ENCODE data around the gene JUNB. TPM values are rescaled to one million over a fixed set of nuclear protein-coding genes. Genes with fewer than 3 reads are reported as not detected.

JUNB gene
- total RNA-seq, 1 experiment from 2014 or later: 194 TPM

- Histone ChIP-seq H3K4me1 (ENCODE audit: control insufficient read depth in 1 of 2, insufficient read depth in 2 of 2, low read length in 2 of 2) (peaks cover 53 to 80% of the 10 kb centered on the region in 2 experiments), H3K36me3 (ENCODE audit: control insufficient read depth in 1 of 2, insufficient read depth in 2 of 2, low read length in 2 of 2) (no peaks in the 10 kb centered on the region), H3K4me2 (ENCODE audit: low read length) (peak overlapping the region; percentile 85), H3K9me2 (ENCODE audit: insufficient read depth) (no peaks in the 10 kb centered on the region), H4K20me1 (ENCODE audit: insufficient read depth) (no peaks in the 10 kb centered on the region), H2AFZ (ENCODE audit: low read depth, low read length, poor library complexity, severe bottlenecking) (no peak overlapping the region), H3K9ac (ENCODE audit: low read length) (peak overlapping the region; percentile 78), H3K79me2 (ENCODE audit: insufficient read depth, low read length) (peaks cover 6% of the 10 kb centered on the region; the same call in 1 of the 2 replicates), H3K9me3 (ENCODE audit: control insufficient read depth in 1 of 2, insufficient read depth in 1 of 2, low read depth in 1 of 2, low read length in 2 of 2) (no peaks in the 10 kb centered on the region), H3K27me3 (ENCODE audit: insufficient read depth, low read length) (no peaks in the 10 kb centered on the region), H3K4me3 (replicated peaks in 1 of 2; ENCODE audit: low read depth in 1 of 2, low read length in 2 of 2) (peak overlapping the region; percentile 66 to 68), H3K27ac (ENCODE audit: low read depth, low read length) (peak overlapping the region; percentile 96)
- ChIA-PET RAD21 (ENCODE audit: low non-redundant PET in 1 of 2, low total read pairs in 2 of 2, uncharacterized antibody in 2 of 2, unreplicated experiment in 2 of 2) (interaction anchor here (0.6 to 2.7 kb wide), 5 partner anchors 10 to 18 kb away, joined by 3 to 15 read pairs (median 8); partner anchors contain the start of gene JUNB (in 1 of the 2)), POLR2A (interaction anchor here (1.3 to 8.8 kb wide), 2 partner anchors 13 to 15 kb away, joined by 6 to 172 read pairs; partner anchors contain the start of gene JUNB), CTCF (interaction anchor here (1.0 to 7.0 kb wide), 6 partner anchors 11 to 56 kb away, joined by 4 to 88 read pairs (median 44); partner anchors contain the start of genes JUNB and RTBDN)
- ATAC-seq (no peak), DNase-seq (ENCODE audit: low read depth, low spot score) (no peak)
- no peak for TF ChIP-seq RAD21 (IDR thresholded peaks at IDR 0.05; ENCODE audit: low read depth)
- no peak for TF ChIP-seq ELF1 (IDR thresholded peaks at IDR 0.05; ENCODE audit: borderline replicate concordance, low read depth)
- no peak for TF ChIP-seq ZFX (IDR thresholded peaks at IDR 0.05)
- TF ChIP-seq POLR2AphosphoS5 (IDR thresholded peaks at IDR 0.05; ENCODE audit: low read depth, low read length): no peak
- no peak for TF ChIP-seq SP1 (IDR thresholded peaks at IDR 0.05; ENCODE audit: low read depth)
- no peak for TF ChIP-seq JUND (IDR thresholded peaks at IDR 0.05)
- no peak for TF ChIP-seq REST (IDR thresholded peaks at IDR 0.05; ENCODE audit: low read depth)
- TF ChIP-seq CBX3 (IDR thresholded peaks at IDR 0.05; ENCODE audit: low read depth): no peak
- no peak for TF ChIP-seq SRF (IDR thresholded peaks at IDR 0.05; ENCODE audit: low read depth)
- TSS peak; percentile 79 for BruUV-seq (replicated peaks)
- intact Hi-C loops (cut with micrococcal nuclease): loop anchor here (2.0 to 5.0 kb wide), 2 partner anchors 14 to 68 kb away; no protein-coding TSS in a partner anchor
Measured at GRCh38 chr19:12778905-12779161, 12.5 kb upstream of the JUNB start.
